Erythroblast (primary cell): Measurements from ENCODE around the gene GDAP2.

ENCODE experiments used
- GATA1 ChIP-seq: IDR thresholded peaks from 2 replicates; pipeline ENCODE4 v1.6.1; 2011; ENCODE audit warnings: low read depth, mild to moderate bottlenecking, control low read depth, low read length, moderate library complexity
- POLR2A ChIP-seq: IDR thresholded peaks from 2 replicates; pipeline ENCODE4 v1.6.1; 2011; ENCODE audit warnings: mild to moderate bottlenecking, low read length

- TF ChIP-seq POLR2A (no peak), GATA1 (no peak)
Observed at GRCh38 chr1:117824616-117825015, 104.8 kb downstream of the GDAP2 start.
